SH-SY5Y (cell line): ENCODE data around the gene MEIS1.

Experiments
- GATA2 ChIP-seq: IDR thresholded peaks from 2 replicates; pipeline ENCODE4 v1.6.1; 2011; ENCODE audit warnings: mild to moderate bottlenecking, low read depth, low read length
- GATA3 ChIP-seq: IDR thresholded peaks from 2 replicates; pipeline ENCODE4 v1.6.1; 2011; ENCODE audit warnings: low read depth, mild to moderate bottlenecking, low read length, moderate library complexity

- no peak for TF ChIP-seq GATA2
- no peak for TF ChIP-seq GATA3
Observed at GRCh38 chr2:66553370-66553769, 118.4 kb downstream of the MEIS1 start.
